ENCODE measurements around the gene NBEAL2.

- TF ChIP-seq CTCF (IDR thresholded peaks at IDR 0.05) (no peak), POLR2A (IDR thresholded peaks at IDR 0.05) (no peak)
Observed at GRCh38 chr3:46950650-46951241, 28.7 kb upstream of the NBEAL2 start.
